HG03064 (cell line): ENCODE data around the gene ASPSCR1.

Source experiments
- ATAC-seq: cut with Tn5 transposase; IDR thresholded peaks from one replicate; pipeline ENCODE4 v1.9.1; 2021; ENCODE audit warnings: low read depth; ENCODE audit not compliant: unreplicated experiment

Gene ASPSCR1

GRCh38 chr17:81996232-81996756 is 18.9 kb downstream of the ASPSCR1 start:
- no peak for ATAC-seq

GRCh38 chr17:81996757-81997441 is 19.5 kb downstream of the ASPSCR1 start:
- no peak for ATAC-seq

GRCh38 chr17:81998212-81998611 is 20.8 kb downstream of the ASPSCR1 start:
- no peak for ATAC-seq

GRCh38 chr17:81998691-81999438 is 21.4 kb downstream of the ASPSCR1 start:
- ATAC-seq = no peak

GRCh38 chr17:81999587-81999975 is 22.2 kb downstream of the ASPSCR1 start:
- ATAC-seq = no peak

GRCh38 chr17:81999976-82000802 is 22.8 kb downstream of the ASPSCR1 start:
- ATAC-seq = no peak

GRCh38 chr17:82000803-82001570 is 23.6 kb downstream of the ASPSCR1 start:
- no peak for ATAC-seq

- ATAC-seq = no peak
These were observed 24.2 kb downstream of the ASPSCR1 start for GRCh38 chr17:82001571-82002056.

GRCh38 chr17:82003411-82004381 is 26.3 kb downstream of the ASPSCR1 start:
- ATAC-seq = no peak

GRCh38 chr17:82004517-82005455 is 27.4 kb downstream of the ASPSCR1 start:
- no peak for ATAC-seq

GRCh38 chr17:82005701-82006348 is 28.4 kb downstream of the ASPSCR1 start:
- ATAC-seq = no peak

GRCh38 chr17:82006468-82007227 is 29.2 kb downstream of the ASPSCR1 start:
- ATAC-seq = no peak

GRCh38 chr17:82007228-82007494 is 29.7 kb downstream of the ASPSCR1 start:
- no peak for ATAC-seq

GRCh38 chr17:82007495-82008257 is 30.2 kb downstream of the ASPSCR1 start:
- no peak for ATAC-seq

GRCh38 chr17:82008258-82008940 is 31.0 kb downstream of the ASPSCR1 start:
- no peak for ATAC-seq

GRCh38 chr17:82008941-82009405 is 31.5 kb downstream of the ASPSCR1 start:
- no peak for ATAC-seq
